ENCODE results near the gene MEOX2.

The MEOX2 gene

DNA sequence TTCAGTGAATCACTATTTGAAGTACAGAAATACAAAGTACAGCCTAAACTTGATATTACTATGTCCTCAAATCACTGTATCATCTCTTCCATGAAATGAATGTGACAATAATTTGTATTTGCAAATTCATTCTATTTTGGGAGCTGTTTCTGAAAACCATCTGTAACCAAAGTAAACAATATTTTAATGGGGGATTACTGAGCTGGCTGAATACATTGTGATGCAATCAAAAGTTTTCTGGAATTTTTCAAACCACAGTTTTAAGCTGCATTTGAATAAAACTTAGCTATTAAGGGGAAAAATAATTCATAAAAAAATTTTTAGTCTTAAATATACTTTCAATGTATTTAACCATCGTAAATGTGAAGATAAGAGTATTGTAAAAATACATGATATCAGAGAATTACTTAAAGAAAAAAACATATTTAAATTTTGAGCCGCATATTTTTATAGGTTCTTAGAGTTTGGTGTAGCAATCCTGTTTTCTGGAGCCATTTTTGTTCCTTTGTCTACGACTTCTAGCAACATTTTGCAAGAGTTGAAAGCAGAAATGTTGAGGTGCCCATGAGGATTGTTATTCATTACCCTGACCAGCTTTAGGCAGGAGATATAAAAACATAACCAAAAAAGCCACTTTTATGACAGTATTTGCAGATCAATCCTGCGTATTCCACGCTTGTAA, 78.8 kb downstream of the MEOX2 start:
- H3K27me3 ChIP-seq (ENCODE audit: control insufficient read depth in 1 of 2, insufficient read depth in 2 of 2, low read length in 2 of 2) = no peaks in the 10 kb centered on the region
- no peak overlapping the region for H3K27ac ChIP-seq (ENCODE audit: low read depth, low read length)
- H3K9ac ChIP-seq (ENCODE audit: low read length) = no peak overlapping the region
- no peaks in the 10 kb centered on the region for H3K36me3 ChIP-seq (ENCODE audit: insufficient read depth, low read length)
- no peaks in the 10 kb centered on the region for H3K4me1 ChIP-seq (ENCODE audit: insufficient read depth, low read length)
- no peak overlapping the region for H3K4me3 ChIP-seq (ENCODE audit: low read depth in 1 of 2, low read length in 2 of 2)
- H3K9me3 ChIP-seq (ENCODE audit: low read length) = no peaks in the 10 kb centered on the region

DNA sequence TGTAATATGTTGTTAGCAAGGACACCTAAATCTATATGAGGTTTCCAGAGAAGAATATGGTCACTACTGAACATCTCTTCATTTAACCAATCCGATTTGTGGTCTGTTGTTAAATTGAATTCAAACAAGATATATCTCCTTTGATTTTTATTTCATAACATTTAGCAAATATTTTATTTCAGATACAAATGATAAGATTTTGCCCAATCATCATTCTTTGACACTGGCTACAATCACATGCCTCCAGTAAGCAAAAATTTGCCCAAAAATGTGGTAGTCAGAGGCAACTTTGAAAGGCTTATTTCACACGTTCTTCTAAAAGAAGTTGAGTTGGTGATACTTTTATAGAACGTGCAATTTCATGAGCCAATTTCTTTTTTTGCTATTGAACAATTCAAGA, 79.9 kb downstream of the MEOX2 start:
- no peak overlapping the region for H3K9ac ChIP-seq (ENCODE audit: low read length)
- H3K4me3 ChIP-seq (ENCODE audit: low read depth in 1 of 2, low read length in 2 of 2) = no peak overlapping the region
- no peaks in the 10 kb centered on the region for H3K4me1 ChIP-seq (ENCODE audit: insufficient read depth, low read length)
- H3K27me3 ChIP-seq (ENCODE audit: control insufficient read depth in 1 of 2, insufficient read depth in 2 of 2, low read length in 2 of 2) = no peaks in the 10 kb centered on the region
- no peaks in the 10 kb centered on the region for H3K36me3 ChIP-seq (ENCODE audit: insufficient read depth, low read length)
- H3K9me3 ChIP-seq (ENCODE audit: low read length) = no peaks in the 10 kb centered on the region
- H3K27ac ChIP-seq (ENCODE audit: low read depth, low read length) = no peak overlapping the region

DNA sequence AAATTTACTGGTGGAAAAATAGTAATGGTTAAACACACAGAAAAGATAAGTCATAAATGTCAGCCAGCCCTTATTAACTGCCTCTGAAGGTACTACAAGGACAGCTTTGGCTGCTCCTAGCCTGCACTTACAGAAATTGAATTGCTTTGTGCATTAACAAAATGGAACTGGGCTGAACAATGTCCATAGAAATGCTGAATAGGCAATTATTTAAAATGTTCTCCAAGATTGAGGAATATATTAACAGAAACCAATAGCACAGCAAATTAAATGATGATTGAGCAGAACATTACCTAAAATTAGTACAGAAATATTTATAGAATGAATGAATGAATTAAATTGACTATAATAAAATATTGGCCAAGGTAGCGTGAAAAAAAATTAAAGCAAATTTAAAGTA, 82.3 kb downstream of the MEOX2 start:
- H3K4me1 ChIP-seq (ENCODE audit: insufficient read depth, low read length) = no peaks in the 10 kb centered on the region
- no peak overlapping the region for H3K4me3 ChIP-seq (ENCODE audit: low read depth in 1 of 2, low read length in 2 of 2)
- no peaks in the 10 kb centered on the region for H3K27me3 ChIP-seq (ENCODE audit: control insufficient read depth in 1 of 2, insufficient read depth in 2 of 2, low read length in 2 of 2)
- no peak overlapping the region for H3K27ac ChIP-seq (ENCODE audit: low read depth, low read length)
- no peaks in the 10 kb centered on the region for H3K36me3 ChIP-seq (ENCODE audit: insufficient read depth, low read length)
- no peaks in the 10 kb centered on the region for H3K9me3 ChIP-seq (ENCODE audit: low read length)
- H3K9ac ChIP-seq (ENCODE audit: low read length) = no peak overlapping the region

- Histone ChIP-seq H3K9me3 (ENCODE audit: low read length) (no peaks in the 10 kb centered on the region), H3K4me1 (ENCODE audit: insufficient read depth, low read length) (no peaks in the 10 kb centered on the region), H3K27me3 (ENCODE audit: control insufficient read depth in 1 of 2, insufficient read depth in 2 of 2, low read length in 2 of 2) (no peaks in the 10 kb centered on the region), H3K4me3 (ENCODE audit: low read depth in 1 of 2, low read length in 2 of 2) (no peak overlapping the region), H3K27ac (ENCODE audit: low read depth, low read length) (no peak overlapping the region), H3K9ac (ENCODE audit: low read length) (no peak overlapping the region), H3K36me3 (ENCODE audit: insufficient read depth, low read length) (no peaks in the 10 kb centered on the region)
Observed at GRCh38 chr7:15603124-15603523, 83.4 kb downstream of the MEOX2 start.

DNA sequence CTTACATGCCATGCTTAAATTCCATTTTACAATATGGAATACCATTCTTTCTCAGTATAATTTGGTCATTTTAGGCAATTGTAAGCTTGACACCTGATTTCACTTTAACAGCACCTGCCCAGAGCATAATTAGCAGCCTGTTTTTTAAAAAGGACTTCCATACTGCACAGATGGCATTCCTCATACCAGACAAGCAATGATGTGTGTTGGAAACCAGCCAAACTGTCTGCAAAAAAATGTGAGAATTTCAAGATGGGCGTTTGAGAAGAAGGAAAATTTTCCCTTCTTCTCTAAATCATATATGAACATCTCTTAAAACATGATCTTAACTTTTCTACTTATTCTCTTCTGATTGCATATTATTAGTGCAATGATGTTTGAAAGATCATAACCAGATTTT, 84.2 kb downstream of the MEOX2 start:
- no peaks in the 10 kb centered on the region for H3K27me3 ChIP-seq (ENCODE audit: control insufficient read depth in 1 of 2, insufficient read depth in 2 of 2, low read length in 2 of 2)
- H3K27ac ChIP-seq (ENCODE audit: low read depth, low read length) = no peak overlapping the region
- no peaks in the 10 kb centered on the region for H3K36me3 ChIP-seq (ENCODE audit: insufficient read depth, low read length)
- no peaks in the 10 kb centered on the region for H3K4me1 ChIP-seq (ENCODE audit: insufficient read depth, low read length)
- no peak overlapping the region for H3K9ac ChIP-seq (ENCODE audit: low read length)
- H3K4me3 ChIP-seq (ENCODE audit: low read depth in 1 of 2, low read length in 2 of 2) = no peak overlapping the region
- no peaks in the 10 kb centered on the region for H3K9me3 ChIP-seq (ENCODE audit: low read length)

GRCh38 chr7:15601175-15601574, 85.3 kb downstream of the MEOX2 start:
- H3K9me3 ChIP-seq (ENCODE audit: low read length) = no peaks in the 10 kb centered on the region
- H3K27ac ChIP-seq (ENCODE audit: low read depth, low read length) = no peak overlapping the region
- no peaks in the 10 kb centered on the region for H3K36me3 ChIP-seq (ENCODE audit: insufficient read depth, low read length)
- no peak overlapping the region for H3K4me3 ChIP-seq (ENCODE audit: low read depth in 1 of 2, low read length in 2 of 2)
- no peaks in the 10 kb centered on the region for H3K4me1 ChIP-seq (ENCODE audit: insufficient read depth, low read length)
- no peak overlapping the region for H3K9ac ChIP-seq (ENCODE audit: low read length)
- no peaks in the 10 kb centered on the region for H3K27me3 ChIP-seq (ENCODE audit: control insufficient read depth in 1 of 2, insufficient read depth in 2 of 2, low read length in 2 of 2)

- no peaks in the 10 kb centered on the region for H3K9me3 ChIP-seq (ENCODE audit: low read length)
- H3K27ac ChIP-seq (ENCODE audit: low read depth, low read length) = no peak overlapping the region
- no peak overlapping the region for H3K4me3 ChIP-seq (ENCODE audit: low read depth in 1 of 2, low read length in 2 of 2)
- no peaks in the 10 kb centered on the region for H3K4me1 ChIP-seq (ENCODE audit: insufficient read depth, low read length)
- H3K9ac ChIP-seq (ENCODE audit: low read length) = no peak overlapping the region
- H3K36me3 ChIP-seq (ENCODE audit: insufficient read depth, low read length) = no peaks in the 10 kb centered on the region
- H3K27me3 ChIP-seq (ENCODE audit: control insufficient read depth in 1 of 2, insufficient read depth in 2 of 2, low read length in 2 of 2) = no peaks in the 10 kb centered on the region
Observed at GRCh38 chr7:15600298-15600697, 86.2 kb downstream of the MEOX2 start.

GRCh38 chr7:15594461-15594860, 92.0 kb downstream of the MEOX2 start:
- Histone ChIP-seq H3K36me3 (ENCODE audit: insufficient read depth, low read length) (no peaks in the 10 kb centered on the region), H3K27ac (ENCODE audit: low read depth, low read length) (no peak overlapping the region), H3K9me3 (ENCODE audit: low read length) (no peaks in the 10 kb centered on the region), H3K27me3 (ENCODE audit: control insufficient read depth in 1 of 2, insufficient read depth in 2 of 2, low read length in 2 of 2) (no peaks in the 10 kb centered on the region), H3K4me3 (ENCODE audit: low read depth in 1 of 2, low read length in 2 of 2) (no peak overlapping the region), H3K9ac (ENCODE audit: low read length) (no peak overlapping the region), H3K4me1 (ENCODE audit: insufficient read depth, low read length) (no peaks in the 10 kb centered on the region)

GRCh38 chr7:15593382-15593781, 93.1 kb downstream of the MEOX2 start:
- no peak overlapping the region for H3K9ac ChIP-seq (ENCODE audit: low read length)
- H3K4me3 ChIP-seq (ENCODE audit: low read depth in 1 of 2, low read length in 2 of 2) = no peak overlapping the region
- H3K4me1 ChIP-seq (ENCODE audit: insufficient read depth, low read length) = no peaks in the 10 kb centered on the region
- H3K9me3 ChIP-seq (ENCODE audit: low read length) = no peaks in the 10 kb centered on the region
- H3K36me3 ChIP-seq (ENCODE audit: insufficient read depth, low read length) = no peaks in the 10 kb centered on the region
- no peaks in the 10 kb centered on the region for H3K27me3 ChIP-seq (ENCODE audit: control insufficient read depth in 1 of 2, insufficient read depth in 2 of 2, low read length in 2 of 2)
- no peak overlapping the region for H3K27ac ChIP-seq (ENCODE audit: low read depth, low read length)

- Histone ChIP-seq H3K9me3 (ENCODE audit: low read length) (no peaks in the 10 kb centered on the region), H3K27me3 (ENCODE audit: control insufficient read depth in 1 of 2, insufficient read depth in 2 of 2, low read length in 2 of 2) (no peaks in the 10 kb centered on the region), H3K27ac (ENCODE audit: low read depth, low read length) (no peak overlapping the region), H3K9ac (ENCODE audit: low read length) (no peak overlapping the region), H3K4me3 (ENCODE audit: low read depth in 1 of 2, low read length in 2 of 2) (no peak overlapping the region), H3K36me3 (ENCODE audit: insufficient read depth, low read length) (no peaks in the 10 kb centered on the region), H3K4me1 (ENCODE audit: insufficient read depth, low read length) (peaks cover 13% of the 10 kb centered on the region)
Observed at GRCh38 chr7:15586266-15586665, 100.2 kb downstream of the MEOX2 start.

DNA sequence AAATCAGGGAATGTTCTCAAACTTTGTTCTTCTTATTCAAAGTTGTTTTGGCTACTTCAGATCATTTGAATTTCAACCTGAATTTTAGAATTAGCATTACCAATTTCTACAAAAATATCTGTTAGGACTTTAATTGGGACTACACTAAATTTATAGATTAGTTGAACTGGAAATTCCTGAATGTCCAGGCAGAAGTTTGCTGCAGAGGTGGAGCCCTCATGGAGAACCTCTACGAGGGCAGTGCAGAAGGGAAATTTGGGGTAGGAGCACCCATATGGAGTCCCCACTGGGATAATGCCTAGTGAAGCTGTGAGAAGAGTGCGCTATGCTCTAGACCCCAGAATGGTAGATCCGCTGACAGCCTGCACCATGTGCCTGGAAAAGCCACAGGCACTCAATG, 101.9 kb downstream of the MEOX2 start:
- H3K9me3 ChIP-seq (ENCODE audit: low read length) = no peaks in the 10 kb centered on the region
- H3K4me3 ChIP-seq (ENCODE audit: low read depth in 1 of 2, low read length in 2 of 2) = no peak overlapping the region
- no peak overlapping the region for H3K27ac ChIP-seq (ENCODE audit: low read depth, low read length)
- no peaks in the 10 kb centered on the region for H3K36me3 ChIP-seq (ENCODE audit: insufficient read depth, low read length)
- H3K4me1 ChIP-seq (ENCODE audit: insufficient read depth, low read length) = peaks cover 23% of the 10 kb centered on the region
- no peak overlapping the region for H3K9ac ChIP-seq (ENCODE audit: low read length)
- no peaks in the 10 kb centered on the region for H3K27me3 ChIP-seq (ENCODE audit: control insufficient read depth in 1 of 2, insufficient read depth in 2 of 2, low read length in 2 of 2)

- Histone ChIP-seq H3K9ac (ENCODE audit: low read length) (no peak overlapping the region), H3K4me3 (ENCODE audit: low read depth in 1 of 2, low read length in 2 of 2) (no peak overlapping the region), H3K4me1 (ENCODE audit: insufficient read depth, low read length) (peaks cover 23% of the 10 kb centered on the region), H3K27me3 (ENCODE audit: control insufficient read depth in 1 of 2, insufficient read depth in 2 of 2, low read length in 2 of 2) (no peaks in the 10 kb centered on the region), H3K36me3 (ENCODE audit: insufficient read depth, low read length) (no peaks in the 10 kb centered on the region), H3K9me3 (ENCODE audit: low read length) (no peaks in the 10 kb centered on the region), H3K27ac (ENCODE audit: low read depth, low read length) (no peak overlapping the region)
Observed at GRCh38 chr7:15582773-15583172, 103.7 kb downstream of the MEOX2 start.

Measured in muscle layer of colon (tissue), 2 donors.